Measurements from ENCODE around the gene AP5Z1.

- no peak for TF ChIP-seq POLR2A (IDR thresholded peaks at IDR 0.05)
- no peak for TF ChIP-seq POLR2AphosphoS5 (IDR thresholded peaks at IDR 0.05)
- no peak for TF ChIP-seq CTCF (IDR thresholded peaks at IDR 0.05)
- TF ChIP-seq EP300 (IDR thresholded peaks at IDR 0.05), result no peak
Observed at GRCh38 chr7:4801839-4802231, 26.4 kb downstream of the AP5Z1 start.

Measured in gastroesophageal sphincter (tissue), 3 donors.